ENCODE measurements around the gene THSD8. TPM values are rescaled to one million over a fixed set of nuclear protein-coding genes. Genes with fewer than 3 reads are reported as not detected.

THSD8 gene
- total RNA-seq (ENCODE audit: insufficient read depth, low replicate concordance): not detected

GRCh38 chr19:12801466-12802266 is at the start of gene THSD8, which contains the start of gene PRDX2:
Gene THSD8 (plus strand): TSS chr19:12802069. CDS start chr19:12802072, 3 bp downstream.
Gene PRDX2 (minus strand): TSS chr19:12801800. CDS start chr19:12801261, 539 bp downstream.
- peak; percentile 65 for DNase-seq (ENCODE audit: low spot score)

- no peak for DNase-seq (ENCODE audit: low spot score)
Measured at GRCh38 chr19:12754465-12755196, 47.2 kb upstream of the THSD8 start.

GRCh38 chr19:12756150-12756883 is 45.6 kb upstream of the THSD8 start:
- no peak for DNase-seq (ENCODE audit: low spot score)

- DNase-seq (ENCODE audit: low spot score): peak; percentile 56
Measured at GRCh38 chr19:12757544-12758274, 44.2 kb upstream of the THSD8 start.

GRCh38 chr19:12759686-12760085 is 42.2 kb upstream of the THSD8 start:
- DNase-seq (ENCODE audit: low spot score): no peak

- DNase-seq (ENCODE audit: low spot score): no peak
Measured at GRCh38 chr19:12763100-12763499, 38.8 kb upstream of the THSD8 start.

- DNase-seq (ENCODE audit: low spot score): no peak
Measured at GRCh38 chr19:12764698-12765097, 37.2 kb upstream of the THSD8 start.

- DNase-seq (ENCODE audit: low spot score): peak; percentile 61
Measured at GRCh38 chr19:12766051-12766521, 35.8 kb upstream of the THSD8 start.

- no peak for DNase-seq (ENCODE audit: low spot score)
Measured at GRCh38 chr19:12767150-12767549, 34.7 kb upstream of the THSD8 start.

- no peak for DNase-seq (ENCODE audit: low spot score)
Measured at GRCh38 chr19:12767666-12768065, 34.2 kb upstream of the THSD8 start.

- peak; percentile 16 for DNase-seq (ENCODE audit: low spot score)
Measured at GRCh38 chr19:12769689-12770088, 32.2 kb upstream of the THSD8 start.

- DNase-seq (ENCODE audit: low spot score): no peak
Measured at GRCh38 chr19:12770922-12771321, 30.9 kb upstream of the THSD8 start.

- DNase-seq (ENCODE audit: low spot score): peak; percentile 58
Measured at GRCh38 chr19:12772323-12772722, 29.5 kb upstream of the THSD8 start.

- peak; percentile 57 for DNase-seq (ENCODE audit: low spot score)
Measured at GRCh38 chr19:12773571-12773970, 28.3 kb upstream of the THSD8 start.

- DNase-seq (ENCODE audit: low spot score): peak; percentile 60
Measured at GRCh38 chr19:12774588-12775555, 27.0 kb upstream of the THSD8 start, which contains the start of gene HOOK2. Gene HOOK2 (minus strand): TSS chr19:12775552. CDS start chr19:12775449, 103 bp downstream.

- DNase-seq (ENCODE audit: low spot score): peak; percentile 88
Measured at GRCh38 chr19:12777217-12778016, 24.5 kb upstream of the THSD8 start.

GRCh38 chr19:12778017-12778904 is 23.6 kb upstream of the THSD8 start:
- DNase-seq (ENCODE audit: low spot score): peak; percentile 89

- no peak for DNase-seq (ENCODE audit: low spot score)
Measured at GRCh38 chr19:12778905-12779161, 23.0 kb upstream of the THSD8 start.
